ENCODE measurements around the gene ERBB2. TPM values are rescaled to one million over a fixed set of nuclear protein-coding genes. Genes with fewer than 3 reads are reported as not detected.
A peak's percentile ranks its signal among the peaks of the same experiment; 100 is the strongest.

The ERBB2 gene
- total RNA-seq, 1 donor from 2014 or later = 7.1 TPM

DNA sequence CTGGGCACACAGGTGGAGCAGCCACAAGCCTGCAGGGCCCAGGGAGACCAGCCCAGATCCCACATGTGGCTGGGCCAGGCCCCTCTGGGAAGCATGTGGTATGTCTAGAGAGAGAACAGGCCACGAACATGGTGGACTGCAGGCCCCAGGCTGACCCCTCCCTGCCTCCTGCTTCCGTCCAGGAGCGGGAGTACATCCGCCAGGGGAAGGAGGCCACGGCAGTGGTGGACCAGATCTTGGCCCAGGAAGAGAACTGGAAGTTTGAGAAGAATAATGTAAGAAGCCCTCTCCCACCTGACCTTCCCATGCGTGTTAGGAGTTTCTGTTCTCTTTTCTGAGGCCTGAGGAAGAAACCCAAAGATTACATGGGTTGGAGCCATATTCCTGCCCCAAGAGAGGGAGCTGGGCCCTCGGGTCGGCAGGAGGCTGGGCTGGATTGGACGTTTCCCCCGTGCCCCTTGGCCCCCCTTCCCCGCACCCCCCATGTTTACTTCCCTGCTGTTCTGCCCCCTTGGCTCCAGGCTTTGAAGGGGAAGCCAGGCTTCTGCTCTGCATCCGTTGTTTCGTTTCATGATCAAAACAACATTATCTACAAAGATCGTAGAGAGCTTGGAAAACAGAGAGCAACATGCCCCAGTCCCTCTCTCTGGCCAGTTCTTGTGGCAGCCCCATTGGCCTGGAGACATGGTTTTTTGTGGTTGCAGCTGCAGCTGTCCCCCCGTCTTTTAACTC, 40.4 kb upstream of the ERBB2 start:
- H3K4me1 Mint-ChIP-seq = peaks cover 47% of the 10 kb centered on the region

DNA sequence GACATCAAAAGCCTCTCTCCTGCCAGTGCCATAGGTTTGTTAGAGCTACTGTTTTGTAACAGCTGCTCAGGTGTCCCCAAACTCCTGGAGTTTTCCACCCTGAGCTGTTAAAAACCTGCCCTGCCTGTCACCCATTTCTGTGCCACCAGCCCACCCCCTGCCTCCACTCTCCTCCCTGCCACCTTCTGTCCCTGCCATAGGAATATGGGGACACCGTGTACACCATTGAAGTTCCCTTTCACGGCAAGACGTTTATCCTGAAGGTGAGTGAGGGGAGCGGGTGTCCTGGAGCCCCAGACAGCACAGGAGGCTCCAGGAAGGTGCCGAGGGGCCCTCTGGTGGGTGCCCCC, 39.9 kb upstream of the ERBB2 start:
- no peak for DNase-seq

More for the DNA sequence above, 40.4 kb upstream of the ERBB2 start:
- H3K4me3 Mint-ChIP-seq = peak overlapping the region; percentile 38
- DNase-seq (no peak), ATAC-seq (ENCODE audit: low read depth) (peak; percentile 70)
- intact Hi-C loops (cut with micrococcal nuclease) = loop anchor here (1.0 to 2.0 kb wide), 2 partner anchors 8 to 23 kb away; partner anchors contain the start of gene STARD3
- ChIA-PET CTCF (interaction anchor here (0.6 to 1.2 kb wide), 5 partner anchors 9 to 38 kb away, joined by 3 to 8 read pairs (median 3); partner anchors contain the start of gene PNMT), POLR2A (interaction anchor here (0.6 to 1.1 kb wide), 5 partner anchors 9 to 96 kb away, joined by 3 to 8 read pairs (median 4); partner anchors contain the start of gene PGAP3)
- H3K9me3 Mint-ChIP-seq = no peaks in the 10 kb centered on the region
- H3K27me3 Mint-ChIP-seq = no peaks in the 10 kb centered on the region
- peak overlapping the region; percentile 82 for H3K27ac Mint-ChIP-seq
- TF ChIP-seq, protein P1, sequence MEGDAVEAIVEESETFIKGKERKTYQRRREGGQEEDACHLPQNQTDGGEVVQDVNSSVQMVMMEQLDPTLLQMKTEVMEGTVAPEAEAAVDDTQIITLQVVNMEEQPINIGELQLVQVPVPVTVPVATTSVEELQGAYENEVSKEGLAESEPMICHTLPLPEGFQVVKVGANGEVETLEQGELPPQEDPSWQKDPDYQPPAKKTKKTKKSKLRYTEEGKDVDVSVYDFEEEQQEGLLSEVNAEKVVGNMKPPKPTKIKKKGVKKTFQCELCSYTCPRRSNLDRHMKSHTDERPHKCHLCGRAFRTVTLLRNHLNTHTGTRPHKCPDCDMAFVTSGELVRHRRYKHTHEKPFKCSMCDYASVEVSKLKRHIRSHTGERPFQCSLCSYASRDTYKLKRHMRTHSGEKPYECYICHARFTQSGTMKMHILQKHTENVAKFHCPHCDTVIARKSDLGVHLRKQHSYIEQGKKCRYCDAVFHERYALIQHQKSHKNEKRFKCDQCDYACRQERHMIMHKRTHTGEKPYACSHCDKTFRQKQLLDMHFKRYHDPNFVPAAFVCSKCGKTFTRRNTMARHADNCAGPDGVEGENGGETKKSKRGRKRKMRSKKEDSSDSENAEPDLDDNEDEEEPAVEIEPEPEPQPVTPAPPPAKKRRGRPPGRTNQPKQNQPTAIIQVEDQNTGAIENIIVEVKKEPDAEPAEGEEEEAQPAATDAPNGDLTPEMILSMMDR (IDR thresholded peaks at IDR 0.05) = no peak
- H3K36me3 Mint-ChIP-seq (ENCODE audit: low read depth) = peaks cover 46% of the 10 kb centered on the region

DNA sequence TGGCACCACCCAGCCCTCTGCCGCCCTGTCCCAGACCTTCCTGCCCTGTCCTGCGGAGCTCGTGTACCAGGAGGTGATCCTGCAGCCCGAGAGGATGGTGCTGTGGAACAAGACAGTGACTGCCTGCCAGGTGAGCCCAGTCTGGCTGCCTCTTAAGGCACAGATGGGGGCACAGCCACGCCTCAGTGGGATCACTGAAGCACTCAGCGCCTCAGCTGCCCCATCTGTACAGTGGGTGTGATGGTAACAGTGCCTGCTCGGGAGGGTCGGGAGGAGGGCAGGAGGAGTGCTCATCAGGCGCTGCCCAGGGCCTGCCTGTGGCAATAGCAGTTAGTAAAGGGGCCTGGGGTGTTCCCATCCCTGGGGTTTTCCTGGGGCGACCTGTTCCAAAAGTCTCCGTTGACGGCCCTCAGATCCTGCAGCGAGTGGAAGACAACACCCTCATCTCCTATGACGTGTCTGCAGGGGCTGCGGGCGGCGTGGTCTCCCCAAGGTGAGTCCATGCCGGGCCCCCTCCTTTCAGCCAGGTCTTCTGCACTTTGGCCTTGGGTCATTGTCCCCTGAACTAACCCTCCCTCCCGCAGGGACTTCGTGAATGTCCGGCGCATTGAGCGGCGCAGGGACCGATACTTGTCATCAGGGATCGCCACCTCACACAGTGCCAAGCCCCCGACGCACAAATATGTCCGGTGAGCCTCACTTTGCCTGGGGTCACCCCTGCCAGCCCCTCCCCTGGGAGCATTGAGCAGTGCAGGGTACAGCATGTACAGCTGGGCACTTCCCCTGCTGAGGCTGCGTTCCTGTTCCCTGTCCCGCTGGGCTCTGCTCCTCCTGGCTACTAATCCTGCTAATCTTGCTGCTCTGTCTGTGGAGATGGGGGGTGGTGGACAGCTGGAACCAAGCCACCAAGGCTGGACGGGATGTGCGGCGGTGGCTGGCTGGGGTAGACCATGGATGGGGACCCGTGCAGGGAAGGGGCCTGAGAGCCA, 39.2 kb upstream of the ERBB2 start:
- intact Hi-C loops (cut with micrococcal nuclease) = no loop called here
- CTCF ChIA-PET = interaction anchor here (0.6 to 1.2 kb wide), 5 partner anchors 8 to 39 kb away, joined by 3 to 8 read pairs (median 3); partner anchors contain the start of gene PNMT
- Mint-ChIP-seq H3K4me3 (no peak overlapping the region), H3K9me3 (no peaks in the 10 kb centered on the region), H3K27me3 (no peaks in the 10 kb centered on the region), H3K4me1 (peaks cover 46% of the 10 kb centered on the region), H3K27ac (peak overlapping the region; percentile 42), H3K36me3 (ENCODE audit: low read depth) (peaks cover 36% of the 10 kb centered on the region)
- ATAC-seq (ENCODE audit: low read depth) (no peak), DNase-seq (no peak)
- POLR2A ChIA-PET = interaction anchor here (0.6 kb wide), 1 partner anchor 11 kb away, joined by 3 read pairs; no protein-coding TSS in a partner anchor
- TF ChIP-seq, protein P1 (IDR thresholded peaks at IDR 0.05) = no peak

More for the DNA sequence above, 39.9 kb upstream of the ERBB2 start:
- no peaks in the 10 kb centered on the region for H3K9me3 Mint-ChIP-seq
- H3K27ac Mint-ChIP-seq = peak overlapping the region; percentile 82
- peak overlapping the region; percentile 38 for H3K4me3 Mint-ChIP-seq
- TF ChIP-seq, protein P1 (IDR thresholded peaks at IDR 0.05) = no peak
- ATAC-seq (ENCODE audit: low read depth) = no peak
- H3K27me3 Mint-ChIP-seq = no peaks in the 10 kb centered on the region
- ChIA-PET CTCF (interaction anchor here (0.6 to 1.2 kb wide), 5 partner anchors 9 to 38 kb away, joined by 3 to 8 read pairs (median 3); partner anchors contain the start of gene PNMT), POLR2A (interaction anchor here (0.6 to 1.1 kb wide), 5 partner anchors 10 to 95 kb away, joined by 3 to 8 read pairs (median 4); partner anchors contain the start of gene PGAP3)
- intact Hi-C loops (cut with micrococcal nuclease) = no loop called here
- peaks cover 48% of the 10 kb centered on the region for H3K4me1 Mint-ChIP-seq
- peaks cover 42% of the 10 kb centered on the region for H3K36me3 Mint-ChIP-seq (ENCODE audit: low read depth)

GRCh38 chr17:39661744-39662541, 37.9 kb upstream of the ERBB2 start:
- Mint-ChIP-seq H3K9me3 (no peaks in the 10 kb centered on the region), H3K36me3 (ENCODE audit: low read depth) (peaks cover 33% of the 10 kb centered on the region), H3K27ac (no peak overlapping the region), H3K4me3 (no peak overlapping the region), H3K4me1 (peaks cover 50% of the 10 kb centered on the region), H3K27me3 (peaks cover 6% of the 10 kb centered on the region)
- DNase-seq = no peak
- intact Hi-C loops (cut with micrococcal nuclease) = no loop called here
- ChIA-PET CTCF (interaction anchor here (1.2 kb wide), 1 partner anchor 9 kb away, joined by 3 read pairs; no protein-coding TSS in a partner anchor), POLR2A (no interaction called here)
- TF ChIP-seq, protein P1 (IDR thresholded peaks at IDR 0.05) = no peak
- ATAC-seq (ENCODE audit: low read depth) = no peak
